Neuronal stem cell (in vitro differentiated cells): Measurements from ENCODE around the gene AK1.

Source experiments
- DNase-seq: peaks from one replicate; pipeline ENCODE4 v3.0.0-alpha.2; 2013; ENCODE audit warnings: low spot score
- H2AFZ ChIP-seq: one replicate; pipeline ENCODE4 v1.6.1; 2013; ENCODE audit warnings: mild to moderate bottlenecking, low read length, inconsistent platforms
- H2AK5ac ChIP-seq: 2 replicates; pipeline ENCODE4 v1.6.1; 2013; ENCODE audit warnings: low read depth, mild to moderate bottlenecking, inconsistent platforms, low read length, moderate library complexity, mixed read lengths
- H2BK120ac ChIP-seq: 2 replicates; pipeline ENCODE4 v1.6.1; 2013; ENCODE audit warnings: low read depth, mild to moderate bottlenecking, inconsistent platforms, low read length, moderate library complexity, mixed read lengths
- H2BK12ac ChIP-seq: one replicate; pipeline ENCODE4 v1.6.1; 2013; ENCODE audit warnings: low read length, inconsistent platforms
- H2BK15ac ChIP-seq: 2 replicates; pipeline ENCODE4 v1.6.1; 2013; ENCODE audit warnings: mild to moderate bottlenecking, low read length, inconsistent platforms, mixed read lengths
- H2BK5ac ChIP-seq: one replicate; pipeline ENCODE4 v1.6.1; 2013; ENCODE audit warnings: inconsistent platforms, mild to moderate bottlenecking, low read length, moderate library complexity
- H3K14ac ChIP-seq: one replicate; pipeline ENCODE4 v1.6.1; 2013; ENCODE audit warnings: low read length, inconsistent platforms
- H3K18ac ChIP-seq: 2 replicates; pipeline ENCODE4 v1.6.1; 2013; ENCODE audit warnings: low read length, inconsistent platforms
- H3K23ac ChIP-seq: 2 replicates; pipeline ENCODE4 v1.6.1; 2013; ENCODE audit warnings: low read depth, mild to moderate bottlenecking, mixed read lengths, low read length, inconsistent platforms; ENCODE audit not compliant: poor library complexity
- H3K27ac ChIP-seq: replicated peaks from 3 replicates; pipeline ENCODE4 v1.5.1; 2013; ENCODE audit warnings: low read length, inconsistent platforms
- H3K27me3 ChIP-seq, 3 experiments: 2 replicates each; pipeline ENCODE4 v1.6.1; 2013; ENCODE audit warnings: low read length in 3 of 3, mild to moderate bottlenecking in 2 of 3, inconsistent platforms in 1 of 3, low read depth in 1 of 3, mixed read lengths in 1 of 3, moderate library complexity in 1 of 3; ENCODE audit not compliant: control insufficient read depth in 3 of 3, insufficient read depth in 3 of 3
- H3K36me3 ChIP-seq, 2 donors: replicated peaks in 1 of 2; 2 replicates each; pipeline ENCODE4 v1.6.1; 2013; ENCODE audit warnings: low read length in 2 of 2; ENCODE audit not compliant: control insufficient read depth in 2 of 2, insufficient read depth in 2 of 2
- H3K4ac ChIP-seq: 2 replicates; pipeline ENCODE4 v1.6.1; 2013; ENCODE audit warnings: inconsistent platforms, mild to moderate bottlenecking, low read length, moderate library complexity
- H3K4me1 ChIP-seq, 2 donors: 1 replicate in 1 of 2; 2 replicates in 1 of 2; pipeline ENCODE4 v1.6.1; 2013; ENCODE audit warnings: low read length in 2 of 2, low read depth in 1 of 2; ENCODE audit not compliant: control insufficient read depth in 2 of 2, insufficient read depth in 1 of 2
- H3K4me2 ChIP-seq: one replicate; pipeline ENCODE4 v1.6.1; 2013; ENCODE audit warnings: mild to moderate bottlenecking, low read length, inconsistent platforms; ENCODE audit not compliant: insufficient read depth, poor library complexity, severe bottlenecking
- H3K4me3 ChIP-seq, 2 donors: 2 replicates each; pipeline ENCODE4 v1.5.1; 2013; ENCODE audit warnings: low read length in 2 of 2, mild to moderate bottlenecking in 2 of 2, inconsistent platforms in 1 of 2, moderate library complexity in 1 of 2
- H3K79me1 ChIP-seq: one replicate; pipeline ENCODE4 v1.6.1; 2013; ENCODE audit warnings: low read depth, mild to moderate bottlenecking, inconsistent platforms, low read length, moderate library complexity
- H3K9ac ChIP-seq: one replicate; pipeline ENCODE4 v1.6.1; 2013; ENCODE audit warnings: mild to moderate bottlenecking, low read depth, low read length, inconsistent platforms; ENCODE audit not compliant: poor library complexity
- H3K9me3 ChIP-seq, 2 donors: replicated peaks in 1 of 2; 2 replicates each; pipeline versions ENCODE3 to v1.6.1; 2013; ENCODE audit warnings: low read length in 2 of 2, mild to moderate bottlenecking in 2 of 2, inconsistent platforms in 1 of 2, low read depth in 1 of 2, mixed read lengths in 1 of 2, moderate library complexity in 1 of 2; ENCODE audit not compliant: control insufficient read depth in 2 of 2, insufficient read depth in 1 of 2
- H4K8ac ChIP-seq: one replicate; pipeline ENCODE4 v1.6.1; 2013; ENCODE audit warnings: low read depth, mild to moderate bottlenecking, inconsistent platforms, low read length, moderate library complexity
- H4K91ac ChIP-seq: one replicate; pipeline ENCODE4 v1.6.1; 2013; ENCODE audit warnings: low read length, low read depth, mild to moderate bottlenecking, inconsistent platforms; ENCODE audit not compliant: poor library complexity
- WGBS, 2 donors: extraction: QIAGEN DNeasy Blood & Tissue Kit; methylation state at CpG; one replicate each; pipeline ENCODE4 v1.1.7; 2013; ENCODE audit warnings: missing lambda C conversion rate in 2 of 2, mixed read lengths in 1 of 2; ENCODE audit not compliant: insufficient read length in 2 of 2, insufficient replicate concordance in 1 of 2; ENCODE audit errors: extremely low coverage in 2 of 2; 5-methylcytosine and 5-hydroxymethylcytosine counted together

The AK1 gene

DNA sequence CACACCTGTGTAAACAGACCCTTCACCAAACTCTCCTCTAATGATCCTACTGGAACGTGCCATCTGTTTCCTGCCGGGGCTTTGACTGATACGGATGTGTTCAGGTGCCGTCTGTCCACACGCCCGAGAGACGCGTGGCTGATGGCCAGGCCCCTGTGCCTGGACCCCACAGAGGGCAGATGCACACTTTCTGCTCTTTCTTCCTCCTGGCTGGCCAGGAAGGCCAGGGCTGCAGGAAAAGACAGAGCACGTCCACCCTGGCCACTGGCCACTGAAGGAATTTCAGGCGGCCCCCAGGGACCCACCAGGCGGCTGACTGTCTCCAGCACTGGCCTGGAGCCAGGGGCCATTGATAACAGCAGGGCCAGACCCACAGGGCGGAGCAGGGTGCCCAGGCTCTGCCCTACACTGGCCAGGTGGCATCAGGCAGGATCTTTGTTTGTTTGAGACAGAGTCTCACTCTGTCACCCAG lies 19.4 kb downstream of the AK1 start:
- no peak overlapping the region for H3K18ac ChIP-seq
- H3K27ac ChIP-seq: no peak overlapping the region
- no peak overlapping the region for H3K23ac ChIP-seq
- no peak overlapping the region for H2AFZ ChIP-seq
- H3K14ac ChIP-seq: no peak overlapping the region
- H3K9me3 ChIP-seq: no peaks in the 10 kb centered on the region
- H2BK5ac ChIP-seq: no peak overlapping the region
- no peaks in the 10 kb centered on the region for H3K36me3 ChIP-seq
- no peak overlapping the region for H2BK12ac ChIP-seq
- H3K4me3 ChIP-seq: no peak overlapping the region
- peak overlapping the region; percentile 99 for H2AK5ac ChIP-seq
- no peak overlapping the region for H3K4ac ChIP-seq
- H3K79me1 ChIP-seq: peaks cover 1% of the 10 kb centered on the region
- H4K8ac ChIP-seq: no peak overlapping the region
- H3K27me3 ChIP-seq: no peaks in the 10 kb centered on the region
- no CpG with 5 or more reads among the region's 12 CpGs for WGBS, 2 donors
- no peak overlapping the region for H4K91ac ChIP-seq
- no peak overlapping the region for H2BK120ac ChIP-seq
- no peak overlapping the region for H2BK15ac ChIP-seq
- peaks cover 0 to 6% of the 10 kb centered on the region in 2 donors for H3K4me1 ChIP-seq
- peak overlapping the region; percentile 17 for H3K9ac ChIP-seq
- no peak for DNase-seq
- H3K4me2 ChIP-seq: no peak overlapping the region

DNA sequence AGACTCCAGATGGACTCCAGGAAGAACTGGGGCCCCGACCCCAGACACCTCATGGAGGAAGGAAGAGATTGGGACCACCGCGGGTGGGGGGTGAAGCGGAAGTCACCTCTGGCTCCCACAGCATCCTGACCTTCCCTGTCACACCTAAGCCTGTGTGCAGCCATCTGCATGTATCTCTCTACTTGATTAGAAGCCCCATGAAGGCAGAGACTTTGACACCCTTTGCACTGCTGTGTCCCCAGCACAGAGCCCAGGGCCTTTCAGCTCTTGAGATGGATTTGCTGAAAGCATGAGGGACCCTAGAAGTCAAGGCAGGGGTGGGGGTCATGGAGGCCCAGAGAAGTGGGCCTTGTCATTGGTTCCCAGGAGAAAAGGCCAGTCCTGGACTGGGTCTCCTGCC lies 20.2 kb downstream of the AK1 start:
- Histone ChIP-seq H2AK5ac (peak overlapping the region; percentile 99), H3K4me3 (no peak overlapping the region), H3K27ac (no peak overlapping the region), H3K27me3 (no peaks in the 10 kb centered on the region), H2AFZ (no peak overlapping the region), H3K9ac (peak overlapping the region; percentile 55), H2BK120ac (no peak overlapping the region), H2BK12ac (no peak overlapping the region), H3K9me3 (no peaks in the 10 kb centered on the region), H3K18ac (peak overlapping the region; percentile 77), H3K36me3 (no peaks in the 10 kb centered on the region), H3K4me2 (no peak overlapping the region), H4K8ac (no peak overlapping the region), H3K23ac (no peak overlapping the region), H3K14ac (no peak overlapping the region), H3K4ac (peak overlapping the region; percentile 54), H2BK15ac (peak overlapping the region; percentile 72), H4K91ac (peak overlapping the region; percentile 46), H3K79me1 (peaks cover 1% of the 10 kb centered on the region), H3K4me1 (peaks cover 0 to 3% of the 10 kb centered on the region in 2 donors), H2BK5ac (peak overlapping the region; percentile 20)
- DNase-seq: no peak
- no CpG with 5 or more reads among the region's 4 CpGs for WGBS, 2 donors

DNA sequence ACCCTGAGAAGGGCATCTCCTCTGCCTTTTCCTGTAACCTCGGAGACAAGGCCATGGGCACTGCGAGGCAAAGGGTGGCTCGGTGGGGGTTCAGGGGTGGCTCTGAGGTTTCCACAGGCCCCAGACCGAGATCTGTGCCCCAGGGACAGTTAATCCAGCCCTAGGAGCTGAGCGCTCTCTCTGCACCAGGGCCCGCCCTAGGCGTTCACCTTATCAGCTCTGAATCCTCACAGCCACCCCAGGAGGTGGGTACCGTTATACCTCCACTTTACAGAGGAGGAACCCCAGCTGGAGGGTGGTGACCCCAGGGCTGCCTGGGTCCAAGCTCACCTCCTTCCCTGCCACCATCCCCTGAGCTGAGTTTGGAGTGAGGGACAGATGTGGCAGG lies 20.8 kb downstream of the AK1 start:
- no peak overlapping the region for H4K8ac ChIP-seq
- peak overlapping the region; percentile 39 for H2BK15ac ChIP-seq
- H3K4me1 ChIP-seq: peaks cover 0 to 3% of the 10 kb centered on the region in 2 donors
- no peak overlapping the region for H2AFZ ChIP-seq
- H3K27me3 ChIP-seq: no peaks in the 10 kb centered on the region
- H3K9me3 ChIP-seq: no peaks in the 10 kb centered on the region
- peak overlapping the region; percentile 1 for H2AK5ac ChIP-seq
- no peak overlapping the region for H3K4me2 ChIP-seq
- H3K14ac ChIP-seq: no peak overlapping the region
- H2BK5ac ChIP-seq: peak overlapping the region; percentile 20
- peak overlapping the region; percentile 75 for H2BK12ac ChIP-seq
- H3K36me3 ChIP-seq: no peaks in the 10 kb centered on the region
- H4K91ac ChIP-seq: no peak overlapping the region
- no CpG with 5 or more reads among the region's 8 CpGs for WGBS, 2 donors
- peak overlapping the region; percentile 18 for H3K23ac ChIP-seq
- DNase-seq: no peak
- H3K27ac ChIP-seq: no peak overlapping the region
- H3K9ac ChIP-seq: no peak overlapping the region
- no peak overlapping the region for H2BK120ac ChIP-seq
- H3K79me1 ChIP-seq: peaks cover 1% of the 10 kb centered on the region
- no peak overlapping the region for H3K4me3 ChIP-seq
- no peak overlapping the region for H3K4ac ChIP-seq
- H3K18ac ChIP-seq: peak overlapping the region; percentile 60

DNA sequence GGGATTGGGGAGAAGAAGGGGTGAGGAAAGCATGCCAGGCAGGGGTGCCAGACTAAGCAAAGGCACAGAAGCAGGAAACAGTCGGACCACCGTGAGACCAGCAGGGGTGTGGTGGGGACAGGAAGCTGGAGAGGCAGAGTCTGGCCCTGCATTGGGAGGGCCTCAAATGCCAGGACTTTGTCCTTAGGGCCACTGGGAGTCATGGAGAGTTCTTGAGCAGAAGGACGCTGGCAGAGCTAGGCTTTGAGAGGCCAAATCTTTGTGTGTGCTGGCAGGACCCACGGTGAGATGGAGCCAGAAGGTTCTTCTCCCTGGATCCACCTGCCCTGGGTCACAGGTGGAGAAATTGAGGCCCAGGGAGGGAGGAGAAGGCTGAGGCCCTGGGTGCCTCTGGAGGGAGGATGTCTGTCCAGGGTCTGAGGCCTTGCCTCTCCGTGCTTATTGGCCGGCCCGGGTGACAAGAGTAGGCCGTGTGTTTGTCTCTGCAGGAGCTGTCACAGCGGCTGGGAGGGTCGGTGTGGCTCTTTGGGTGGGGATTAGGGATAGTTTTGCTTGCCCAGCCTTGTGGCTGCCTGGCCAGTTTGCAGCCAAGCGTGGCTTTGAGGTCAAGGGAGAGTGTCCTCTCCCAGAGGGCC lies 21.3 kb downstream of the AK1 start:
- Histone ChIP-seq H4K91ac (no peak overlapping the region), H2BK15ac (no peak overlapping the region), H3K14ac (no peak overlapping the region), H3K79me1 (peaks cover 1% of the 10 kb centered on the region), H3K4me1 (peaks cover 0 to 3% of the 10 kb centered on the region in 2 donors), H3K9ac (no peak overlapping the region), H3K9me3 (no peaks in the 10 kb centered on the region), H2BK5ac (no peak overlapping the region), H3K4ac (no peak overlapping the region), H2BK12ac (peak overlapping the region; percentile 75), H3K18ac (peak overlapping the region; percentile 57), H3K27ac (no peak overlapping the region), H2BK120ac (no peak overlapping the region), H2AFZ (no peak overlapping the region), H3K23ac (no peak overlapping the region), H4K8ac (no peak overlapping the region), H2AK5ac (peak overlapping the region; percentile 1), H3K4me2 (no peak overlapping the region), H3K27me3 (no peaks in the 10 kb centered on the region), H3K4me3 (no peak overlapping the region), H3K36me3 (no peaks in the 10 kb centered on the region)
- DNase-seq: no peak
- no CpG with 5 or more reads among the region's 11 CpGs for WGBS, 2 donors
